Activated CD4-positive, alpha-beta memory T cell treated with anti-CD3 and anti-CD28 coated beads for 36 hours (primary cell): ENCODE results near the gene DMAC2. TPM values are rescaled to one million over a fixed set of nuclear protein-coding genes. Genes with fewer than 3 reads are reported as not detected.
"Not testable (repeated sequence)": the region's sequence is repeated elsewhere in the genome, so short reads cannot be mapped to it uniquely, and the experiment has no call there.

Experiments used
- CTCF ChIA-PET: fragments of 350-600 bp; sonication (Branson Sonifier 250); formaldehyde crosslinking; loops from one replicate; lab custom pipeline; 2021; ENCODE audit warnings: antibody characterized with exemption, inconsistent platforms; lab: Charles Lee
- POLR2A ChIA-PET: fragments of 350-600 bp; sonication (Branson Sonifier 250); formaldehyde crosslinking; loops from one replicate; lab custom pipeline; 2021; ENCODE audit warnings: antibody characterized with exemption; lab: Charles Lee
- DNase-seq: peaks from one replicate; pipeline ENCODE4 v3.0.0-alpha.2; 2020
- H3K27ac Mint-ChIP-seq: one replicate; pipeline ENCODE4 v1.8.0; 2021; ENCODE audit warnings: mixed read lengths
- H3K27me3 Mint-ChIP-seq: one replicate; pipeline ENCODE4 v1.8.0; 2021; ENCODE audit warnings: mixed read lengths
- H3K36me3 Mint-ChIP-seq: one replicate; pipeline ENCODE4 v1.8.0; 2021; ENCODE audit warnings: mixed read lengths
- H3K4me1 Mint-ChIP-seq: one replicate; pipeline ENCODE4 v1.8.0; 2021; ENCODE audit warnings: low read depth, mixed read lengths
- H3K4me3 Mint-ChIP-seq: one replicate; pipeline ENCODE4 v1.8.0; 2021; ENCODE audit warnings: mild to moderate bottlenecking, mixed read lengths
- H3K9me3 Mint-ChIP-seq: one replicate; pipeline ENCODE4 v1.8.0; 2021; ENCODE audit warnings: mixed read lengths
- intact Hi-C: fragments of 100-400 bp; cut with micrococcal nuclease; formaldehyde crosslinking; loops from one replicate; pipeline ENCODE4 v1.15.1; 2023
- total RNA-seq, 2 experiments: library from RNA; stranded (reverse); gene quantifications; one replicate each; pipeline ENCODE4 v1.2.3, GENCODE V29; 2021

DMAC2 gene
- total RNA-seq, result 10 to 100 TPM; 47.5 to 47.8 TPM

GRCh38 chr19:41439441-41440222 lies at the start of gene DMAC2:
TSS of gene DMAC2 (minus strand) at chr19:41439912. CDS start at chr19:41439899, 13 bp downstream.
- Mint-ChIP-seq H3K27ac (no peak within 1 kb of the TSS), H3K4me3 (no peak within 1 kb of the TSS), H3K36me3 (peaks cover 5% of the 10 kb centered on the region), H3K27me3 (no peaks in the 10 kb centered on the region), H3K4me1 (peaks cover 15% of the 10 kb centered on the region), H3K9me3 (no peaks in the 10 kb centered on the region)
- DNase-seq, result peak; percentile 98
- intact Hi-C loops, result loop anchor here (1.0 kb wide), 1 partner anchor 42 kb away; the partner anchor contains the start of genes BCKDHA and EXOSC5
- POLR2A ChIA-PET, result interaction anchor here (0.5 to 1.8 kb wide), 7 partner anchors 11 to 420 kb away, joined by 3 to 9 read pairs (median 4); partner anchors contain the start of genes B9D2 and RPS19
- CTCF ChIA-PET, result interaction anchor here (0.6 to 6.4 kb wide), 21 partner anchors 8 to 207 kb away, joined by 3 to 60 read pairs (median 6); partner anchors contain the start of genes B9D2 and CEACAM21

- H3K36me3 Mint-ChIP-seq, H3K4me1 Mint-ChIP-seq, H3K9me3 Mint-ChIP-seq, DNase-seq, H3K4me3 Mint-ChIP-seq, intact Hi-C loops, CTCF ChIA-PET, H3K27ac Mint-ChIP-seq: not testable (repeated sequence)
- POLR2A ChIA-PET, result interaction anchor here (0.5 kb wide), 1 partner anchor 170 kb away, joined by 3 read pairs; no protein-coding TSS in a partner anchor
- H3K27me3 Mint-ChIP-seq, result peaks cover 36% of the 10 kb centered on the region
Measured at GRCh38 chr19:41486953-41487352, 47.2 kb upstream of the DMAC2 start.

GRCh38 chr19:41484822-41485221 lies 45.1 kb upstream of the DMAC2 start:
- H3K27ac Mint-ChIP-seq, result no peak overlapping the region
- peaks cover 51% of the 10 kb centered on the region for H3K27me3 Mint-ChIP-seq
- no peaks in the 10 kb centered on the region for H3K4me1 Mint-ChIP-seq
- DNase-seq, result no peak
- ChIA-PET POLR2A (no interaction called here), CTCF (interaction anchor here (1.1 to 1.3 kb wide), 2 partner anchors 36 to 79 kb away, joined by 4 to 5 read pairs; no protein-coding TSS in a partner anchor)
- intact Hi-C loops, result no loop called here
- no peaks in the 10 kb centered on the region for H3K36me3 Mint-ChIP-seq
- H3K9me3 Mint-ChIP-seq, result no peaks in the 10 kb centered on the region
- no peak overlapping the region for H3K4me3 Mint-ChIP-seq

DNA sequence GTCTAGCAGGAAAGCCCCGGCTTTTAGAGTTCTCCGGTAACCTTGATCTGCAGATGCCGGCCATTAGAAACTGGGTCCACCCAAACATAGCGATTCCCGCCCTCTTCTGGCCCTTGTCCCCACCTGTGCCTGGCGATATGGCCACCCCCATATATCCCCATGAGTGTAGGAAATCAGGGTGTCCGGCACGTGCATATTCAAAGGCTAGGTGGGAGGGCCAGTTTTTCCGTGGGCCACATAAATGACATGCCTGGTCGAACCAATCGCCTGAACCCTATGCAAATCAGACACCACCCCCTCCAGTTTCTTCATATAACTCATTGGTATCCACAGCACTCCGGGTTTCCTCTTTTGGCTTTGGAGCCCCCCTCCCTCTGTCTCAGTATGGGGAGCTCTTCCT lies 40.6 kb upstream of the DMAC2 start:
- ChIA-PET CTCF (interaction anchor here (1.7 kb wide), 1 partner anchor 32 kb away, joined by 4 read pairs; no protein-coding TSS in a partner anchor), POLR2A (no interaction called here)
- DNase-seq, result no peak
- no peaks in the 10 kb centered on the region for H3K9me3 Mint-ChIP-seq
- H3K4me3 Mint-ChIP-seq, result no peak overlapping the region
- H3K4me1 Mint-ChIP-seq, result no peaks in the 10 kb centered on the region
- intact Hi-C loops, result no loop called here
- H3K36me3 Mint-ChIP-seq, result no peaks in the 10 kb centered on the region
- peaks cover 38% of the 10 kb centered on the region for H3K27me3 Mint-ChIP-seq
- H3K27ac Mint-ChIP-seq, result no peak overlapping the region

DNA sequence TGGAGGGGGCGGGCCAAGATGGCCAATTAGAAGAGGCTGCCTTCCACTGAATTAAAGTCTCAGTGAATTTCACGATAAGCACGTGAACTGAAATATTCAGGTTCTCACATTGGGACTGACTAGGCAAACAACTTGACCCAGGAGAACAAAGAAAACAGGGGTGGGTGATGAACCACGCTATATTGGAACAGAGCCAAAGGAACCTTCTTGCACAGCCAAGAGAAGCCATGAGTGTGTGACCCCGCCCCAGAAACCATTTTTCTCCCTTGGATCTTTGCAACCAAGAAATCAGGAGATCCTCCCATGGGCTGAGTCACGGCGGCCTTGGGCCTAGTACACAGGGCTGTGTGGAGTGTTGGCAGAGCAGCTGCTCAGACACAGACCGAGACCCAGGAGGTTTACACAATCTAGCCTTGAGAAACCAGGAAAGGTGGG lies 40.1 kb upstream of the DMAC2 start:
- DNase-seq, result no peak
- intact Hi-C loops, result no loop called here
- Mint-ChIP-seq H3K9me3 (no peaks in the 10 kb centered on the region), H3K27ac (no peak overlapping the region), H3K4me1 (no peaks in the 10 kb centered on the region), H3K4me3 (no peak overlapping the region), H3K27me3 (peaks cover 37% of the 10 kb centered on the region), H3K36me3 (no peaks in the 10 kb centered on the region)
- ChIA-PET POLR2A (no interaction called here), CTCF (interaction anchor here (1.7 kb wide), 1 partner anchor 30 kb away, joined by 6 read pairs; no protein-coding TSS in a partner anchor)

GRCh38 chr19:41478875-41479756 lies 39.4 kb upstream of the DMAC2 start:
- intact Hi-C loops, result no loop called here
- ChIA-PET POLR2A (no interaction called here), CTCF (interaction anchor here (1.7 kb wide), 1 partner anchor 29 kb away, joined by 6 read pairs; no protein-coding TSS in a partner anchor)
- H3K27me3 Mint-ChIP-seq, result peaks cover 33% of the 10 kb centered on the region
- H3K9me3 Mint-ChIP-seq, result no peaks in the 10 kb centered on the region
- H3K4me3 Mint-ChIP-seq, result no peak overlapping the region
- no peak overlapping the region for H3K27ac Mint-ChIP-seq
- no peaks in the 10 kb centered on the region for H3K4me1 Mint-ChIP-seq
- no peaks in the 10 kb centered on the region for H3K36me3 Mint-ChIP-seq
- DNase-seq, result no peak

- CTCF ChIA-PET, result interaction anchor here (1.7 kb wide), 1 partner anchor 28 kb away, joined by 6 read pairs; no protein-coding TSS in a partner anchor
- no peak for DNase-seq
- no peak overlapping the region for H3K27ac Mint-ChIP-seq
- peaks cover 33% of the 10 kb centered on the region for H3K27me3 Mint-ChIP-seq
- no peaks in the 10 kb centered on the region for H3K4me1 Mint-ChIP-seq
- H3K36me3 Mint-ChIP-seq, result no peaks in the 10 kb centered on the region
- intact Hi-C loops, result no loop called here
- POLR2A ChIA-PET, result no interaction called here
- H3K9me3 Mint-ChIP-seq, result no peaks in the 10 kb centered on the region
- H3K4me3 Mint-ChIP-seq, result no peak overlapping the region
Measured at GRCh38 chr19:41478171-41478570, 38.5 kb upstream of the DMAC2 start.

GRCh38 chr19:41476583-41476982 lies 36.9 kb upstream of the DMAC2 start:
- H3K9me3 Mint-ChIP-seq, result no peaks in the 10 kb centered on the region
- no peak overlapping the region for H3K4me3 Mint-ChIP-seq
- H3K27ac Mint-ChIP-seq, result no peak overlapping the region
- H3K27me3 Mint-ChIP-seq, result peaks cover 41% of the 10 kb centered on the region
- POLR2A ChIA-PET, result no interaction called here
- no peaks in the 10 kb centered on the region for H3K36me3 Mint-ChIP-seq
- intact Hi-C loops, result no loop called here
- CTCF ChIA-PET, result interaction anchor here (1.4 kb wide), 1 partner anchor 28 kb away, joined by 3 read pairs; no protein-coding TSS in a partner anchor
- no peak for DNase-seq
- no peaks in the 10 kb centered on the region for H3K4me1 Mint-ChIP-seq

DNA sequence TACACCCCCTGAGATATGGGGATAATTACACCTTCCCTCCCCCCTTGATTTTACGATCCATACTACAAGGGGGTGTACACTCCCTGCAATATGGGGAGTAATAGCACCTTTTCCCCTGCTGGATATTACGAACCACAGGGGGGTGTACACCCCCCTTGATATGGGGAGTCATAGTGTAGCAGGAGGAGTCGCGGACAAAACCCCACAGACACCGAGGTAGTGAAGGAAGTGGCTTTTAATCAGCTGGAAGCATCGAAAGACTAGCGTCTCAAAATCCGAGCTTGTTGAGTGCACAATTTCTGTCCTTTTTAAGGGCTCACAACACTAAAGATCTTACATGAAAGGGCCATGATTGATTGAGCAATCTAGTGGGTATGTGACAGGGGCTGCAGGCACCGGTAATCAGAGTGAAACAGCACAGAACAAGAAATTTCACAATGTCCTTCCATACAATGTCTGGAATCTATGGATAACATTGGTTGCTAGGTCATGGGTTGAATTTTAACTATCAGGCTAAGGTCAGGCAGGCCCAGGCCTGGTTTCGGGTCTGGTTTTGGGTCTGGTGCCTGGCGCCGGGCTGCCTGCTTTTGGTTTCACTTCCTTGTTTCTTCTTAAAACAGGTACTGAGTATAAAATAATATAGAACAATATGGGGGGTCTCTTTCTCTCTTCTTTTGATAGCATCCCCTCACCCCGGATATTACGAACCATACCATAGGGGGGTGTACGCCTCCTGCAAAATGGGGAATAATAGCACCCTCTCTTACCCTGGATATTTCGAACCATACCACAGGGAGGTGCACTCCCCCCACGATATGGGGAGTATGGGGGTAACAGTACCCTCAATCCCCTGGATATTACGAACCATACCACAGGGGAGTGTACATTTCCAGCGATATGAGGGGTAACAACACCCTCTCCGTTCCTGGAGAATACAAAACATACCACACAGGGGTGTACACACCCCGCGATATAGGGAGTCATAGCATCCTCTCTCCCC lies 23.8 kb upstream of the DMAC2 start:
- intact Hi-C loops, H3K9me3 Mint-ChIP-seq, CTCF ChIA-PET, H3K4me1 Mint-ChIP-seq, H3K27ac Mint-ChIP-seq, POLR2A ChIA-PET, H3K36me3 Mint-ChIP-seq, DNase-seq: not testable (repeated sequence)
- H3K27me3 Mint-ChIP-seq, result peaks cover 25% of the 10 kb centered on the region
- H3K4me3 Mint-ChIP-seq, result peak overlapping the region; percentile 2

GRCh38 chr19:41462497-41462896 lies 22.8 kb upstream of the DMAC2 start:
- POLR2A ChIA-PET, result no interaction called here
- H3K9me3 Mint-ChIP-seq, result no peaks in the 10 kb centered on the region
- DNase-seq, result no peak
- CTCF ChIA-PET, result no interaction called here
- H3K36me3 Mint-ChIP-seq, result no peaks in the 10 kb centered on the region
- intact Hi-C loops, result no loop called here
- H3K4me3 Mint-ChIP-seq, result no peak overlapping the region
- no peak overlapping the region for H3K27ac Mint-ChIP-seq
- peaks cover 10% of the 10 kb centered on the region for H3K4me1 Mint-ChIP-seq
- peaks cover 18% of the 10 kb centered on the region for H3K27me3 Mint-ChIP-seq

DNA sequence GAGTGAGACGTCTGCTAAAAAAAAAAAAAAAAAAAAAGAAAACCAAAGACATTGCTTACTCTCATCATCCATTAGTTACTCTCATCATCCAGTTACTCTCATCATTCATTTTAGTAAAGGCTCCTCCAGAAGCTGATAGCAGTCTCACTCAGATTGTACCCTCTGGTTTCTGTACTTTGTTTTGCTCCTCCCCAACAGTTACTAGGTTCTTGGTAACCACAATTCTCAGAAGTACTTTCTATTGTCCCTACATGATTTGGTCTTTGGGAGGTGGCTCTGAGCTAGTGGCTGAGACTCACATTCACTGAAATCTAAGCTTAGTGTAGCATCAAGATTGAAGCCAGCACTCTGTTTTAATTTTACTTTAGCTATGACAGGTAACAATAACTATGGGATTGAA lies 17.5 kb upstream of the DMAC2 start:
- no peaks in the 10 kb centered on the region for H3K36me3 Mint-ChIP-seq
- ChIA-PET CTCF (interaction anchor here (0.9 to 3.4 kb wide), 11 partner anchors 8 to 338 kb away, joined by 3 to 21 read pairs (median 4); no protein-coding TSS in a partner anchor), POLR2A (interaction anchor here (0.7 to 1.2 kb wide), 3 partner anchors 9 to 438 kb away, joined by 3 to 4 read pairs (median 4); no protein-coding TSS in a partner anchor)
- peaks cover 2% of the 10 kb centered on the region for H3K27me3 Mint-ChIP-seq
- H3K27ac Mint-ChIP-seq, result peak overlapping the region; percentile 57
- intact Hi-C loops, result no loop called here
- peaks cover 15% of the 10 kb centered on the region for H3K4me1 Mint-ChIP-seq
- no peak overlapping the region for H3K4me3 Mint-ChIP-seq
- no peak for DNase-seq
- no peaks in the 10 kb centered on the region for H3K9me3 Mint-ChIP-seq
